Activated gamma-delta T cell treated with anti-CD3 and anti-CD28 coated beads, Interleukin-2, amount 50 U/mL, for 16 hours (primary cell): ENCODE data around the gene ARSD.
"Not testable (repeated sequence)": the region's sequence is repeated elsewhere in the genome, so short reads cannot be mapped to it uniquely, and the experiment has no call there.

Experiments used
- DNase-seq: peaks from one replicate; pipeline ENCODE4 v3.0.0-alpha.2; 2020; ENCODE audit warnings: low read depth

The ARSD gene

DNA sequence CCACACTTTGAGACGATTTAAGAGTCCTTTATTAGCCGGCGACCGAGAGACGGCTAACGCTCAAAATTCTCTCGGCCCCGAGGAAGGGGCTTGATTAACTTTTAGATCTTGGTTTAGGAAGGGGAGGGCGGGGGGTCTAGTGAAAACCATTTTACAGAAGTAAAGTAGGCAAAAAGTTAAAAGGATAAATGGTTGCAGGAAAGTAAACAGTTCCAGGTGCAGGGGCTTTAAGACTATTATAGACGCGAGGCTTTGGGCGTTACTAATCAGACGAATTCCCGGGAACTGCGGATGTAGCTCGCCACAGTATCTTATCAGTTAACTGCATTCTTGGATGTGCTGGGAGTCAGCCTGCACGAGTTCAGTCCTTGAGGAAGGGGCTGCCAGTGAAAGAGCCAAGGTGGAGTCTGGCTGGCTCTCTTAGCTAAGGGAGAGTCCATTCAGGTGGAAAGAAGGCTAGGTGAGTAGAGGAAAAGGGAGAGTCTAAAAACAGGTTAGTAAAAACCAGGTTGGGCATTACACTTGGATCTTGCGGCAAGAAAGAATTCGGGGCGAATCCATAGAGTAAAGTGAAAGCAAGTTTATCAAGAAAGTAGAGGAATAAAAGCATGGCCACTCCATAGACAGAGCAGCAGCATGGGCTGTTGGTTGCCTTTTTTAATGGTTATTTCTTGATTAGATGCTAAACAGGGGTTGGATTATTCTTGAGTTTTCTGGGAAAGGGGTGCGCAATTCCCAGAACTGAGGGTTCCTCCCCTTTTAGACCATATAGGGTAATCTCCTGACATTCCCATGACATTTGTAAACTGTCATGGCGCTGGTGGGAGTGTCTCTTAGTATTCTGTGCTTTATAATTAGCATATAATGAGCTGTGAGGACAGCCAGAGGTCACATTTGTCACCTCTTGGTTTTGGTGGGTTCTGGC is 38.3 kb downstream of the ARSD start:
- not testable (repeated sequence) for DNase-seq

DNA sequence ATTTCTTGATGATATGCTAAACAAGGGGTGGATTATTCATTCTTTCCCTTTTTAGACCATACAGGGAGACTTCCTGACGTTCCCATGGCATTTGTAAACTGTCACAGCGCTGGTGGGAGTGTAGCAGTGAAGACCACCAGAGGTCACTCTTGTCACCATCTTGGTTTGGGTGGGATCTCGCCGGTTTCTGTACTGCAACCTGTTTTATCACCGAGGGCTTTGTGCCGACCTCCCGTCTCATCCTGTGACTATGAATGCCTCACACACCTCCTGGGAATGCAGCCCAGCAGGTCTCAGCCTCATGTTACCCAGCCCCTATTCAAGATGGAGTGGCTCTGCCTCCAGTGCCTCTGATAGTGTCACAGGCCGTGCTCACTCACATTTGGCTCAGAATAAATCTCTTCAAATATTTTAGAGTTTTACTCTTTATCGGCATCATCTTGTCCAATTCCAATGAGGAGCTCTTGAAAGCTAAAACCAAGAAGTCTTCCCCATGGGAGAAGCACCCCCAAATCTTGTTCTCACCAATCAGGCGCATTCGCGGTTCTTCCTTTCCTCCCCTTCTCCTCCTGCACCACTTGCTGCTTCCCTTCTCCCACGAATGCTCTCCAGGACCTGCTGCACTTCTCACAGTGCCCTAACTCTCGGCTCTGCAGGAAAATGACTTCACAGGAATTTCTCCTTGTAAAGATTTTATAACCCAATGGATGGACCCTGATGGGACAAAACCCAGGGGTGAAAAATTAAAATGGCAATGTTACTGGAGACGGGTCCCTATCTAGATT is 39.2 kb downstream of the ARSD start:
- DNase-seq, result not testable (repeated sequence)

DNA sequence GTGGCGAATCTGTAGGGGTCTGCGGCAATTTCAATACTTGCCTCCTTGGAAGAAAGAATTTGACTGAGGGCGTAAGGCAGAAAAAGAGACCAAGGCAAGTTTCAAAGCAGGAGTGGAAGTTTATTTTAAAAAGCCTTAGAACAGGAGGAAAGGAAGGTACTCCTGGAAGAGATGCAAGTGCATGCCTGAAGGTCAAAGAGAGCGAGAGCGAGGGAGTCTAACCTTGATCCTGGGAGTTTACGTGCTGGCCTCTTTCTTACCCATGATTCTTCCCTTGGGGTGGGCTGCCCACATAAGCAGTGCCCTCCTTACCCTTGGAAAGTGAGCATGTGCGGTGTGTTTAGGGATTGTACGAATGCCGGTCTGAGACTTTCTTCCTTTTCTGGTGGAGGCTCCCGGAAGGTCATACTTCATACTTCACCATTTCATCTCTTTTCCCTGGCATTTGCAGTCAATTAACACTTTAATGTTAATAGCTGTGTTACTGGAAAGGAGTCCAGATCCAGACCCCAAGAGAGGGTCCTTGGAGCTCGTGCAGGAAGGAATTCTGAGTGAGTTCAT is 40.0 kb downstream of the ARSD start:
- DNase-seq, result no peak

DNA sequence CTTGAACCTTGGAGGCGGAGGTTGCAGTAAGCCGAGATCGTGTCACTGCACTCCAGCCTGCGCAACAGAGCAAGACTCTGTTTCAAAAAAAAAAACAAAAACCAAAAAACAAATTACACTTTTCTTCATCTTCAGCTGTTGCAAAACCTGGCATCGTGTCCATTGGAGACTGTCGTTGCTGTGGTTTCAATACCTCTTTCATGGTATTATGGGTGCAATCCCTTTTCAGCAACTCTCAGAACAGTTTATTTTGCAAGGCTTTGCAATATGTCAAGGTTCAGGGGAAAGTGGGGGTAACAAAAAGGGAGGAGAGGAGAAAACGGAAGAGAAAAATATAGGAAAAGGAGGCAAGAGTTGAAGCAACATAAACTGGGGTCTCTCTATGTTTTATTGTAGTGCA is 40.8 kb downstream of the ARSD start:
- no peak for DNase-seq

DNA sequence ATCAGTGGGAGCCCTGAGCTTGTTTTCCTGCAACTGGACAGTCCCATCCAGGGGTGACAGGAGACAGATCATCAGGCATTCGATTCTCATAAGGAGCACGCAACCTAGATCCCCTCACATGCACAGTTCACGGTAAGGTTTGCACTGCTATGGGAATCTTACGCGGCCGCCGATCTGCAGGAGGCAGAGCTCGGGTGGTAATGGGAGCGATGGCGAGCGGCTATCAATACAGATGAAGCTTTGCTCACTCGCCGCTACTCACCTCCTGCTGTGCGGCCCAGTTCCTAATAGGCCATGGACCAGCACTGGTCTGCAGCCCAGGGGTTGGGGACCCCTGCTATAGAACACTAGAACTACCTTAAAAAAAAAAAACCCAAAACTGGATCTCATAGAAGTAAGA is 45.4 kb downstream of the ARSD start:
- no peak for DNase-seq

DNA sequence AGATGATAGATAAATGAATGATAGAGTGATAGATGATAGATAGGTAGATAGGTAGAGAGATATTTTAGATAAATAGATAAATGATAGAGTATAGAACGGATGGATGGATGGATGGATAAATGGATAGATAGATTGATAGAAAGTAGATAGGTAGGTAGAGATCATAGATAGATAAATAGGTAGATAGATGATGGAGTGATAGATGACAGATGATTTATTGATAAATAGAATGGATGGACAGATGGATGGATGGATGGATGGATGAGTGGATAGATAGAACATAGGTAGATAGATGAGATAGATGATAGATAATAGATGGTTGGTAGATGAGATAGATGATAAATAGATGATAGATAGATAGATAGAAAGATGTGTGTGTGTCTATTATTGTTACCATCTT is 49.5 kb downstream of the ARSD start:
- DNase-seq, result no peak

DNA sequence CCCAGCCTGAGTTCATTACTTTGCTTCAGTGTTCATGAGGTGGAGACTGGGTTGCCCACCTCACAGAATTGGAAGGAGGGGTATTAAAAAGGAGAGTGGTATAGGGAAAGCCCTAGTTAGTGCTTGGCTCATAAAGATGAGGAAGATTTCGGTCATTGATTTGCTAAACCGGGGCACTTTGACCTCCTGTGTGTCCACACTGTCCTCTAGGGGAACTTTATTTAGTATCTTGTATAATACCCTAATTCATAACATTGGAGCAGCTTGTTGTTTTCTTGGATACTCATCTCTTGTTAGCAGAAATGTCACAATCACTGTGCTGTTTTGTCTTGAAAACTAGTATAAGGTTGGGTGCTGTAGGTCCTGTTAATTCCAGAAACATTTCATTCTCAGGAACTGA is 50.6 kb downstream of the ARSD start:
- DNase-seq, result no peak

DNA sequence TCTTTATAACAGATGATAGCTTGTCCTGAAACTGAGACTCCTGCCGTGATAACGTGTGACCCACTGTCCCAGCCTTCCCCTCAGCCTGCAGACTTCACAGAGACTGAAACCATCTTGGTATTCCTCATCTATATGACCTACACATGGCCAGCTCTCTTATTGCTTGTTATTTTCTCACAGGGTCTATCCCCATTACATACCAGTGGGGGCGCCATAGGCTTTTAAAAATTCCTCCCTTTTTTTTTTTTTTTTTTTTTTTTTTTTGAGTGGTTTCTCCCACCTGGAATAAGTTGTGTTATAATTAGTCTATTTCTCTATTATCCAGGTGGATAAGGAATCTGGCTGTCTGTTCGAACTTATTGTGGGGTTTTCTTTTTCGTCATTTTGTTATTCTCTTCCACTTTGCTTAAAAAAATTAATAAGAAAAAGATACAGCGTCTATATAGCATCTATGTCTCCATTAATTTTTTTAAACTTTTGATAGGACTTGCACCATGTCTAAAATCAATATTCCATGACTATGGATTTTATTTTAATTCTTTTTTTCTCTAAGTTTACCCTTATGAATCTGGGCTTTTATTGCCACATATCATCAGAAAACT is 53.2 kb downstream of the ARSD start:
- DNase-seq, result no peak

DNA sequence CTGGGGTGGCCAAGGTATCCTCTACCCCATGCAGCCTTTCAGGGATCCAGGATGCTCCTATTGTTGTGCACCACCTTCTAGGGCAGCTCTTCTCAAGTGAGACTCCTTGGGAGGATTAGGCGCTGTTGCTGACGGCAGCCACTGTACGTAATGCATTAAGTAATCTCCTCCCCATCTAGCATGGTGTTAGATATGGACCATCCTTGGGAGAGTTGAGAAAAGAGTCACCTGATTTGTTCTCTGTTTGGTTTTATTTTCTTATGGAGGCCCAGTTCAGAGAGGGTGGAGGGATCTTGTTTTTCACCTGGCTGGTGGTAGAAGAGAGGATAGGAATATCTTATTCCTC is 54.0 kb downstream of the ARSD start:
- DNase-seq, result no peak

DNA sequence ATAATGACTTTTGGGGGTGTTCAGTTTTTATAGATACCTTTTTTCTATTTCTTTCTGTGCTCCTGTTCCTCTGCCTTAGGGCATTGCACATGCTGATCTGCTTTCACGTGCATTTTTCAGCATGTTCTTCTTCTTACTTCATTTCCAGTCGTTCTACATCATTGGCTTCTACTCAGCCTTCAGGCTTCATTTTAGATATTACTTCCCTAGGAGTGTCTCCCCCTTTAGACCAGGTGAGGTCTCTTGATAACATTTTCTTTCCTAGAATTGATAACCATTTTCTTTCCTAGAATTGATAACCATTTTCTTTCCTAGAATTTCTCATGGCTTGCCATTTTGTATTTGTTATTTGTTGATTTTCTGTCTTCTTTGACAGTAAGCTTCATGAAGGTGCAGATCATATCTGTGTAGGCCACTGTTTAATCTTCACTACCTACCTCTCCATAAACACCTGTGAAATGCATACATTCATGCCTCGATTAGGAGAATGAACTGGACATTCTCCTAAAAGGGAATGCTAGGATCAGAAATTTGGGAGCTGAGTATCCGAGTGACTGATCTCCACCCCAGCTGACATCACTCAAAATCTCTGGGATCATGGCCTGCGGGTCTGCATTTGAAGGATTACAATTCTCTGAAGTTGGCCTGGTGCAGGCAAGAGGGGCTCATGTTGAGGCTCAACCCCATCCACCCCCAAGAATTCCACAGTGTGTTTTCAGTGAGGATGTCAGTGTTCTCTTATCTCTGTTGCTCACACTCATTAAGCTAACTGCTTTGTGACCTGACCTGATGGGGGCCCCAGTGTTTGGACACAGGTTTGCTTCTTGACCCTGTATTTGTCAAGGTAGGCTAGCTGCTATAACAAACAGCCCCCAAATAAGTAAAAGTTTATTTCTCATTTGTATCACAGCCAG is 54.7 kb downstream of the ARSD start:
- DNase-seq, result no peak

DNA sequence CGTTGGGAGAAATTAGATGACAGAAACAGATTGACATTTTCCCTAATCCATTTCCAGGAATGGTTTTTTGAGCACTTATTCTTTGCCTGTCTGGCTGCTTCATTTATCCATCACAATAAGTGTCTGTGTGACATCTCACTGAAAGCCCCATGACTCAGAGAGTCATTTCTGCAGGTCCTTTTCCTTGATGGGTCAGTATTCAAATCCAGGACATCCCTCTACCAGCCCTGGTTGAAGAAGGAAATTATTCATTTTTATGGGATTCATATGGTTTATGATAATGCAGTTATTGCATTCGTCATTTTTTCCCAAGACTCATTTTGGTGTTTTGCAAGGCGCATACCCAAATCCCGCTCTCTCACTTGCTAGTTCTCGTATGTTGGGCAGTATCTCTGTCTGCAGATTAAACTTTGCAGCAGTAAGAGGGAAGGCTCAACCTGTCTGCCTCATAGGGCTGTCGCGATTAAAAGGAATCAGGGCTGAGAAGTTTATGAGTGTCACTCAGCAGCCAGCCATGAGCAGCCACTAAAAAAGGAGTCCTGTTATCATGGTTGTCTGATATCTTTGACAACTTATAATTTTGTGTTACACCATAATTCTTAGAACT is 56.4 kb downstream of the ARSD start:
- DNase-seq, result no peak

DNA sequence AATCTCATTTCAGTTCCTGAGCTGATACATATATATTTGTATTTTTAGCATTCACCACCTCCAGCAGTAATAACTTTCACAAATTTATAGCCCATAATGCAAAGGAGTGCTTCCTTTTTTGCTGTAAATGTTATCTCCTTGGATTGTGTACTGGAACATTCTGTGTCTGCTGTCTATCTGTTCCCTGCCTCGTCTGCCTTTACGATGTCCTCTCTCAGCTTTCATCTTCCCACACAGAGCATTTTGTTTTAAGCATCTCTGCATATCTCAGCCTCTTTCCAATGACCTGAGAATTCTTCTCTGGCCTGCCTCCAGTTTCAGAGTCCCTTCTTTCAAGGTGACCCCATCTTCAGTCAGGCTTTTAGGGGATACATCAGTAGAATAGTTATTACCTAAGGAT is 57.3 kb downstream of the ARSD start:
- DNase-seq, result no peak

DNA sequence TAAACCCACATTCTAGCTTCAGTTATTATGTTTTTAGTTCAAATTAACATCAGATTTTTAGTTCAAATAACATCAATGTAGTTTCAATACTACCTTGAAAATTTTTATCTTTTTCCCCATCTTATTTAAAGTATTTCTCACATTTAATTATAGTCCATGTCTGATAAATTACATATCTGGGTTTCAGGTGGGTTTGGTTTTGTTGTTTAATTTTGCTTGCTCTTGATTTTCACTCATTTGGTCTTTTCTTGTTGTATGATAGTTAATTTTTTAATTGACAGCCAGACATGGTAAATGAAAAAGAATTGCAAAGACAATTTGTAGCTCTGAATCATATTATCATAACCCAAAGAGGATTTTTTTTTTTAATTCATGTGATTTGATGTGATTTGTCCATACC is 58.5 kb downstream of the ARSD start:
- DNase-seq, result no peak

DNA sequence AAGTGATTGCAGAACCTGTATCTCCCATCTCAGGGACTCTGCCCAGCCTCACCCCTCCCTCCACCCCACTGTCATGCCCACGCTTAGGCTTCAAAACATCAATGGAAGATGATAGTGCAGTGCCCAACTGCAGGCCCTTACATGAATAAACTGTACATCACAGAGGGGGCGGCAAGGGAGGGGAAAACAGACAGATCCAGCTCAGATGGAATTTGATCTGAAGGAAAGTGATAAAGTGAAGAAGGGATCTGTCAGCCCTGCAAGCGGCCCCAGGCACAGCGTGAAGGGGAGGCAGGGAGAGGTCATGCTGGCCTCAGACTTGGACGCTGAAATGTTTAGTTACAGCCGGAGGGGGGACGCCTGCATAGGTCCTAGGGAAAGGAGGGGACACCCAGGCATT is 61.9 kb downstream of the ARSD start:
- no peak for DNase-seq

DNA sequence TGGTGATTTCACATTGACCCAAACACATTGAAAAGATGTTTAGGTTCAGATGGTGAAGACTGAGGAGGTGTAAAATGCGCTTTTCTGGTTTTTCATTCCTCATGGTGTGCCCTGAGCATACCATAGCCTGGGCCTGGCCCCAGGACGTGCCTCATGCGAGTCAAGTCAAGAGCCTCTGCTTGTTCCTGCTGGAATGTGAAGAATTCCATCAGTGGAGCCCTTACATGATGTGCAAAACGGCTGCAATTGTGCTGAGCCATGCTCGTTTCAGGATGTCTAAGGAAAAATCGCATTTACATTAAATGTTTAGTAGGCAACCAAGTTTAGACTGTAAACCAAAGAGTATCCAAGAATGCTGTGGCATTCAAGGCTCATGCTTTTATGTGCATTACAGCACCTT is 65.5 kb downstream of the ARSD start:
- no peak for DNase-seq

DNA sequence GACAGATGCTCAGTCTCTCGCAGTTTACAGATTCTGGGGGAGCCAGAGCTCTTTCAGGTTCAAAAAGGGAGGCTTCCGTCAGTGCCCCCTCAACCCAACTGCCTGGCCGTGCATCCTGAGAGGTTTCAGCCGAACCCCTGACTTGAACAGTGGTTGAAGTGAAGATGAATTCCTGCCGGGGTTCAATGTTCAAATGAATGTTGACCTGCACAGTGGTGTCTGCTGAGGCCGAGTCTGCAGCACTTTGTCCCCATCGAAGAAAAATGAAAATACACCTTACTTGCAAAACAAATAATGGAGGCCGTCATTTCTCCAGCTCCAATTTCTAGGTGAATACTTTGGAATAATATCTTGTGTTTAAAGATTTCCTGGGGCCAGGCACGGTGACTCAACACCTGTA is 66.7 kb downstream of the ARSD start:
- no peak for DNase-seq

DNA sequence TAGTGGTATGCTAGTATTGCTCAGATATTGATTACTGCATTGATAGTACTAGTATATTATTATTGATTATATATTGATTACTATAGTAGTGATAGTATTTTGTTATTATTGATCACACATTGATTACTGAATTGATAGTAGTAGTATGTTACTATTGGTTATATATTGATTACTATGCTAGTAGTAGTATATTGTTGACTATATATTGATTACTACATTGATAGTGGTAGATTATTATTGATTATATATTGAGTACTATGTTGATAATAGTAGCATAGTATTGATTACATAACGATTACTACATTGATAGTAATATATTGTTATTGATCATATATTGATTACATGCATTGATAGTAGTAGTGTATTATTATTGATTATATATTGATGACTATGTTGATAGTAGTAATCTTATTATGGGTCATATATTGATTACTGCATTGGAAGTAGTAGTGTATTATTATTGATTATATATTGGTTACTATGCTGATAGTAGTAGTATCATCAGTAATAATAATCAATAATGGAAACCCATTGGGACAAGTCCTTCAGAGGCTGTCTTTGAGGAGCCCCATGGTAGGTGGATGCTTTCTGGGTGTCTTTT is 69.8 kb downstream of the ARSD start:
- no peak for DNase-seq

DNA sequence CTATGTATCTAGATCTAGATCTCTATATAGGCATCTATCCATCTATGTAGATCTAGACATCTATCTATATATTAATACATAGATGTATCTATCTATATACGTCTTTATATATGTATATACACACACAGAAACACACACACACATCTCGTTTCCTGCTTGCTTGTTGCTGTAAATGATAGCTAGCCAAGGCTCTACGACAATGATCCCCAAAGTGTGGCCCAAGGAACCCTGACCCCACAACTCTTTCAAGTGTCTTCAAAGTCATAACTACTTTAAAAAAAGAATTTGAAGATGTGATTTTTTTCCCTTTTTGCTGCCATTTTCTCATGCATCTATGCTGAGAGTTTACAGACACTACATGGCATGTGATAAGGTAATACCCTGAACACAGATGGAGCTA is 71.6 kb downstream of the ARSD start:
- no peak for DNase-seq

DNA sequence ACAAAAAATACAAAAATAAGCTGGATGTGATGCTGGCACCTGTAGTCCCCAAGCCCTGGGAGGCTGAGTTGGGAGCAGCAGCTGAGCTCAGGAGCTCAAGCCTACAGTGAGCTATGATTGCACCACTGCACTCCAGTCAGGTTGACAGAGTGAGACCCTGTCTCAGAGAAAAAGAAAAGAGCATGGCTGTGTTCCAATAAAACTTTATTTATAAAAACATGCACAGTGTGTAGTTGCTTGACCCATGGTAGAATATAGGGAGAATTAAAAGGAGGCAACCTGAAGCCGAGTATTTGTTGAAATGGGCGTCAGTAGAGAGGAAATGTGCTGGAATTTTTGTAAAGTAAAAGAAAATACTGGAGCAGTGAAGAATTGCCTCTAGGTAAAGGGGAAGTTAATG is 73.4 kb downstream of the ARSD start:
- no peak for DNase-seq

DNA sequence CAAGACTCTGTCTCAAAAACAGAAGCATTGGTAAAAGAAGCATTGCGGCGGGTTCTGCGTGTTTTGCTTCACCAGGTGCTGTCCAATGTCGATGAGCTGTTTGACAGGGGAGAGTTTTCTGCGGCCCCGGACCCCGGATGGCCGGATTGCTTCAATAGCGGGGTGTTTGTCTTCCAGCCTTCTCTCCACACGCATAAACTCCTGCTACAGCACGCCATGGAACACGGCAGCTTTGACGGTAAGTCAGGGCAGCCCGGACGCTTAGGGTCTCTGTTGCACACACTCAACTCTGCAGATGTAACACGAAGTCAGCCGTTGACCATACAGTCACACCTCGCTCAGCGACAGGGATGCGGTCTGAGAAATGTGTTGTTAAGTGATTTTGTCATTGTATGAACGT is 74.2 kb downstream of the ARSD start:
- no peak for DNase-seq
